Stimulated activated CD8-positive, alpha-beta memory T cell treated with anti-CD3 and anti-CD28 coated beads, Interleukin-12 subunit alpha, Interleukin-12 subunit beta, amount 100 ng/mL, for 1 hour (primary cell): ENCODE results near the gene CRELD2.

Experiments
- DNase-seq: peaks from one replicate; pipeline ENCODE4 v3.0.0-alpha.2; 2020; ENCODE audit warnings: low read depth

CRELD2 gene

GRCh38 chr22:49887702-49888101, 30.7 kb upstream of the CRELD2 start:
- DNase-seq: no peak

GRCh38 chr22:49889071-49889470, 29.4 kb upstream of the CRELD2 start:
- DNase-seq: no peak

GRCh38 chr22:49892226-49892899, 26.1 kb upstream of the CRELD2 start:
- DNase-seq: no peak

GRCh38 chr22:49893025-49893424, 25.4 kb upstream of the CRELD2 start:
- DNase-seq: no peak

GRCh38 chr22:49894322-49895054, 23.9 kb upstream of the CRELD2 start:
- DNase-seq: no peak

- DNase-seq: no peak
Observed at GRCh38 chr22:49896201-49896600, 22.2 kb upstream of the CRELD2 start.

- no peak for DNase-seq
Observed at GRCh38 chr22:49897015-49897684, 21.3 kb upstream of the CRELD2 start.

GRCh38 chr22:49899530-49899929, 18.9 kb upstream of the CRELD2 start:
- no peak for DNase-seq

- DNase-seq: no peak
Observed at GRCh38 chr22:49900441-49901230, 17.8 kb upstream of the CRELD2 start.

- no peak for DNase-seq
Observed at GRCh38 chr22:49901457-49901856, 17.0 kb upstream of the CRELD2 start.

- DNase-seq: no peak
Observed at GRCh38 chr22:49903322-49904039, 15.0 kb upstream of the CRELD2 start.

GRCh38 chr22:49904040-49904369, 14.4 kb upstream of the CRELD2 start:
- no peak for DNase-seq

GRCh38 chr22:49905465-49905864, 13.0 kb upstream of the CRELD2 start:
- no peak for DNase-seq

GRCh38 chr22:49906071-49906798, 12.2 kb upstream of the CRELD2 start:
- DNase-seq: no peak

- no peak for DNase-seq
Observed at GRCh38 chr22:49906799-49907290, 11.6 kb upstream of the CRELD2 start.

GRCh38 chr22:49907807-49908206, 10.6 kb upstream of the CRELD2 start:
- no peak for DNase-seq

GRCh38 chr22:49909476-49910205, 8.8 kb upstream of the CRELD2 start:
- DNase-seq: no peak

- DNase-seq: no peak
Observed at GRCh38 chr22:49910229-49911155, 7.9 kb upstream of the CRELD2 start.
